Colon (tissue), 2 donors: ENCODE measurements around the gene KCTD7.
"Not testable (repeated sequence)": the region's sequence is repeated elsewhere in the genome, so short reads cannot be mapped to it uniquely, and the experiment has no call there.

Experiments
- FAIRE-seq: peaks from 2 replicates; lab custom pipeline; 2012; peaks lifted over from hg19 to GRCh38; lab: Jason Lieb, UNC
- donor health status: control.
- donor health status: control.

KCTD7 gene

DNA sequence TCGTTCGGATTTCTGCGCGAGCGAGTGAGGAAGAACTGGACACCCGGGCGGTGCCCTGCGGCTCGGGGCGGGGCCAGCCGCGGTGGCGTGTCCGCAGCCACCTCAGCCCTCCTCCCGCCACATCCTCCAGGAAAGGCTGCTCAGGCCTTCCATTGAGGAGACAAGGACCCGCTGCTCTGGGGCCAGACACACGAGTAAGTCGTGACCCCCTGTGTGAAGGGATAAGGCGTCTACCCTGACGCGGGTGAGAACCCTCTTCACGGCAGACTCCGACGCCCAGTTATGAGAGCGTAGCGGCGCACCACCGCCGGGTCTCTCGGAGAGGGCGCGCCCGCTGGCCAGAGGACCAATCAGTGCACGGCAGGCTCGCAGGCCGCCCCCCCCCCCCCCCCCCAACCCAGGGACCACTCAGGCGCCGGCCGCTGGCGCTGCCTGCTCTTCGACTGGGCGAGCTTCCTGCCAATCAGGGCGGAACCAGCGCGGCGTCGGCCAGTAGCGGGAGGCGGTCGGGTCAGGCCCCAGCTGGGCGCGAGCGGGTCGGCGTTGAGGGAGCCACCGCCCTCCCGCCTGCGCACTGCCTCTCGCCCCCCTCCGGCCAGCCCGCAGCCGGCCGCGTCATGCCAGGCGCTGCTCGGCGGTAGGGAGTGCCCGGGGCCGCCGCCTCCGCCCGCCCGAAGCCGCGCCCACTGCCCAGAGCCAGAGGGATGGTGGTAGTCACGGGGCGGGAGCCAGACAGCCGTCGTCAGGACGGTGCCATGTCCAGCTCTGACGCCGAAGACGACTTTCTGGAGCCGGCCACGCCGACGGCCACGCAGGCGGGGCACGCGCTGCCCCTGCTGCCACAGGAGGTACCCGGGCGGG, at the start of gene KCTD7:
KCTD7 (plus strand) TSS at position 521 of the 861 bp plus-strand sequence; CDS start at position 705, 184 bp downstream.
- FAIRE-seq: no peak

DNA sequence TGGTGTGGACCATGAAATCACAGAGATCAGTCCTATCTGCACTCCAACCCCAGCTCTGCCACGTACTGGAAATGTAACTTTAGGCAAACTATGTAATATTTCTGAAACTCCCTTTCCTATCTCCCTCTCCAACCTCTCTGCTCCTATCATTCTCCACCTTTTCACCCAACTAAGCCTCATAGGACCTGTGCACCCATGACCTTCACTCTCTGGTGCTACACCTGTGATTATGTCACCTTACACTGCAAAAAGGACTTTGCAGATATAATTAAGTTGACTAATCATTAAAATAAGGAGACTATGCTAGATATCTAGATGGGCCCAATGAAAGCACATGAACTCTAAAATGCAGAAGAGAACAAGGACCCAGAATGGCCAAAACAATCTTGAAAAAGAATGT, 48.3 kb upstream of the KCTD7 start:
- not testable (repeated sequence) for FAIRE-seq

DNA sequence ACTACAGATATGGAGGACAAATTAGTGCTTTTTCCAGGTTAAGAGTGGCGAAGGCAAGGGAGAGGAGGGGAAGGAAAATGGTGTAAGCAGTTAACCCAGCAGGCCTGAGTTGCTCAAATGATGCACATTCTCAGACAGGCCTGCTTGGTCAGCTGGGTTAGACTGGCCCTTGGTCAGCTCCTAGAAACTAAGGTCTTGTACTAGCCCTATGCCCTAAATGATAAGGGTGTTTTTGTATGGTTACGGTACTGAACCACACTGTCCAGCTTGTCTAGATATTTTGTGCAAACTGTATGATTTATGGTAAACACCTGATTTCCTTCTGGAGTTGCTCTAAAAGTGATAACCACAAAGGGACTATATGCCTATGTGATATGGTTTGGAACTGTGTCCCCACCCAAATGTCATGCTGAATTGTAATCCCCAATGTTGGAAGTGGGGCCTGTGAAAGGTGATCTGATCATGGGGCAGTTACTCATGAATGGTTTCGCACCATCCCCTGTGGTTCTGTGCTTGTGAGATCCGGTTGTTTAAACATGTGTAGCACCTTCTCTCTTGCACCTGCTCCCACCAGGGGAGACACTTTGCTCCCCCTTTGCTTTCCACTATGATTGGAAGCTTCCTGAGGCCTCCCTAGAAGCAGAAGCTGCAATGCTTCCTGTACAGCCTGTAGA, 45.7 kb upstream of the KCTD7 start:
- not testable (repeated sequence) for FAIRE-seq

DNA sequence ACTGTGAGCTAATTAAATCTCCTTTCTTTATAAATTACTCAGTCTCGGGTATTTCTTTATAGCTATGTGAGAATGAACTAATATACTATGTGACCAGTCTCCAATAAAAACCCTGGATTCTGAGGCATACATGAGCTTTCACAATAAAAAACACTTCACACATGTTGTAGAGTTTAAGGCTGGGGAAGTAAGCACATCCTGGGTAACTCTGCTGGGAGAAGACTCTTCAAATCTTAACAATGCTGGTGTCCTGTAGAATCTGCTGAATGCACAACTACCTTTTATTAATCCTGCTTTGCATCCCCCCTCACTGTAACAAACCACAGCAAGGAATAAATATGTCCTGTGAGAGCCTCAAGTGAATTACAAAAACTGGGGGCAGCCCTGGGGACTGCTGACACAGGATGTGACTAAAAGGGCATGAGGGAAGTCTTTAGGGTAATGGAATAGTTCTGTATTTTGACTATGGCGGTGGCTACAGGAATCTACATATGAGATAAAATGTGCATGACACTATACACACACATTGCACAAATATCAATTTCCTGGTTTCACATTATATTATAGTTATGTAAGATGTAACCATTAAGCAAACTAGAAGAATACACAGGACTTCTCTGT, 45.1 kb upstream of the KCTD7 start:
- FAIRE-seq: no peak

DNA sequence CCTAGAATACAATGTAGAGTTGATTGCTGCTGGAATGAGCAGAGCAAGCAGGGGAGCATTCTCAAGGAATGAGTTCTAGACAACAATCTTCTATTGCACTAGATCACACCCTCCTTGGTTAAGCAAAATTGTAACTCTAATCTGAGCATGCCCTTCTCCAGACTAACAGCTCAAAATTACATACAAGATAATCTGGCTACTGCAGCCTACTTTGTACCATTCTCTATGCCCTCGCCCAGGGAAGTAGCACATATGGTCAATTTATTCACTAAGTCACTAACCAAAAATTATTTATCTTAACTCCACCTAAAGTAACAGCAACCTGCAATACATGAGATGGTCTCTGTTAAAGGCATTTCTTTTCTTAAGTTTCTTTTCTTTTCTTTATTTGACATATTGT, 42.5 kb upstream of the KCTD7 start:
- FAIRE-seq: no peak

DNA sequence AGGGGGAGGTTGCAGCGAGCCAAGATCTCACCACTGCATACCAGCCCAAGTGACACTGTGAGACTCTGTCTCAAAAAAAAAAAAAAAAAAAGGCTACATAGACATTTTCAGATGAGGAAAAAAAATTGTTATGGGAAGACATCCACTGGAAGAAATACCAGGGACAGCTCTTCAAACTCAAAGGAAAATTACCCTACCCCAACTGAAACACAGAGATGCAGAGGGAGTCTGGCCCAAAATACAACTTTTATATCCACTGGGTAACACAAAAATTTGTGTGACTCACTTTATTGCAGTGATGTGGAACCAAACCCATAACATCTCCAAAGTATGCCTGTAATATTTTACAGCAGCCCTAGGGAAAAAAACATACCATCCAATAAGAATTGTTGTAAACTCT, 40.5 kb upstream of the KCTD7 start:
- FAIRE-seq: not testable (repeated sequence)

DNA sequence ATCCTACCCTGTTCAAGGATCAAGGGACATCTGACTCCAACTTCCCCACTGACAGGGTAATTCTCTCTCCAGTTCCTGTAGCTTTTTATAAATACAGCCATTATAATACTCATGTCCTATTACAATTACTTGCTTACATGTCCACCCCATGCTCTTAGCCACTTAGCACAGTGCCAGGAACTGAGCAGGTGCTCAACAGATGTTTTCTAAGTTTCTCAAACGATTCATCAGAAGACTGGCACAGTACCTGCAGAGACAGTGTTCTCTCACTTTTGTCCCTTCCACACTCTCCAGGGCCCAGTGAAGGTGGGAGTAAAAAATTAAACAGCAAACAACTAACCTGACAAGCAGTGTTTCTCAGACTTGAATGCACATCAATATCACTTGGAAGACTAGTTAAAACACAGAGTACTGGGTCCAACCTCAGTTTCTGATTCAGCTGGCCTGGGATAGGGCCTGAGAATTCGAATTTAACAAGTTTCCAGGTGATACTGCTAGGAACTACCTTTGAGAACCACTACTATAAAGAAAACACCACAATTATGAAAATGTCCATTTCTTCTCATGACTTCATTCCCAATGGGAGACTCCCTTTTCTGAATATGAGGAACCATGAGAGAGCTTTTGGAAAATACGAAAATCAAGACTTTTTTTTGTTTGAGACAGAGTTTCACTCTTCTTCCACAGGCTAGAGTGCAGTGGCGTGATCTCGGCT, 39.7 kb upstream of the KCTD7 start:
- FAIRE-seq: not testable (repeated sequence)

DNA sequence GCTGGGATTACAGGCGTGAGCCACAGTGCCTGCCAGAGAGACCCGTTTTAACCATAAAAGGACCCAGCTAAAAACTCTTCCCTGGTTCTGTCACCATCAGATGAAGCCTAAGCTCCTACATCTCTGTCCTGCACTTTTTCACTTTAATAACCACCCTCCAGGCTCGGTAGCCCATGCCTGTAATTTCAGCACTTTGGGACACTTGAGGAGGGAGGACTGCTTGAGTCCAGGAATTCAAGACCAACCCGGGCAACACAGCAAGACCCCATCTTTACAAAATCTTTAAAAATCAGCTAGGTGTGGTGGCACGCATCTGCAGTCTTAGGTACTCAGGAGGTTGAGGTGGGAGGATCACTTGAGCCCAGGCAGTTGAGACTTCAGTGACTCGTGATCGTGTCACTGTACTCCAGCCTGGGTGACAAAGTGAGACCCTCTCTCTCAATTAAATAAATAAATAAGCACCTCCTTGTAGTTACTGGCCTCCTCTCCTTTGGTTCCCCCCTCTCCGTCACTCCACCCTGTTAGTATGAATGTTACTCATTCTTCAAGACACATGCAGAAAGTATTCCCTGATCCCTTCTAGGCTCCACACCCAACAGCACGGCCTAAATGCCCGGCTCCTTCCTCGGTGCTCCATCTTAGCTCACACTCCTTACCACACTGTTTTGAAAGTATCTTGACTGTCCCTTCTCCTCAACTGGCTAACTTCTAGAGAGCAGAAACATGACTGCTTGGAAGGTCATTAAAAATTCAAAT, 38.2 kb upstream of the KCTD7 start:
- FAIRE-seq: not testable (repeated sequence)

DNA sequence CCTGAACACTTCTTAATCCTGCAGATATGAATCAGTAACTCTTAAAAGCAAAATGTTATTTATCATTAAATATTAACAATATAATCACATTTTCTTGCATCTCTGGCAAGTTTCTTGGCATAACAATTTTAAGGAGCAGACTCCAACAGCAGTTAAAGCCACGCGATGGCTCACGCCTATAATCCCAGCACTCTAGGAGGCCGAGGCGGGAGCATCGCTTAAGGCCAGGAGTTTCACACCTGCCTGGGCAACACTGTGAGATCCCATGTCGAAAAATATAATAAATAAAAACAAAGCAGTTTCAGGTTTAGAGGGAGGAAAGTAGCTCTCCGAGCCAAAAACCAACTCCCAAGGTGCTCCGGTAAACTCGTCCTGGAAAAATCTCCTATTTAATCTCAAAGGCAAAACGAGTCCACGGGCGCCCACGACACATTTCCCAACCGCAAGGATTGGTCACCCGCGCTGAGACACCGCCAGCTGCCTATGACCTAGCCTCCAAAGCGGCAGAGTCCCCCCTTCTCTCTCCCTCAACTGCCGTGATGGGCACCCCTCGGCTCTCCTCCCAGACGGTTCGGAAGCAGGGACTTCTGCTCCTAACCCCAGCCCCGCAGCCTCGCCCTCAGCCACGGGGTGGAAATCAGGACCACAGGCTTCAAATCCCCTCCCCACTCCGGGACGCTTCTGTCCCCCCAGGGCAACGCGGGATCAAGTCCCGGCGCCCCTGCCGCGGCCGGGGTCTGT, 37.5 kb upstream of the KCTD7 start:
- not testable (repeated sequence) for FAIRE-seq

DNA sequence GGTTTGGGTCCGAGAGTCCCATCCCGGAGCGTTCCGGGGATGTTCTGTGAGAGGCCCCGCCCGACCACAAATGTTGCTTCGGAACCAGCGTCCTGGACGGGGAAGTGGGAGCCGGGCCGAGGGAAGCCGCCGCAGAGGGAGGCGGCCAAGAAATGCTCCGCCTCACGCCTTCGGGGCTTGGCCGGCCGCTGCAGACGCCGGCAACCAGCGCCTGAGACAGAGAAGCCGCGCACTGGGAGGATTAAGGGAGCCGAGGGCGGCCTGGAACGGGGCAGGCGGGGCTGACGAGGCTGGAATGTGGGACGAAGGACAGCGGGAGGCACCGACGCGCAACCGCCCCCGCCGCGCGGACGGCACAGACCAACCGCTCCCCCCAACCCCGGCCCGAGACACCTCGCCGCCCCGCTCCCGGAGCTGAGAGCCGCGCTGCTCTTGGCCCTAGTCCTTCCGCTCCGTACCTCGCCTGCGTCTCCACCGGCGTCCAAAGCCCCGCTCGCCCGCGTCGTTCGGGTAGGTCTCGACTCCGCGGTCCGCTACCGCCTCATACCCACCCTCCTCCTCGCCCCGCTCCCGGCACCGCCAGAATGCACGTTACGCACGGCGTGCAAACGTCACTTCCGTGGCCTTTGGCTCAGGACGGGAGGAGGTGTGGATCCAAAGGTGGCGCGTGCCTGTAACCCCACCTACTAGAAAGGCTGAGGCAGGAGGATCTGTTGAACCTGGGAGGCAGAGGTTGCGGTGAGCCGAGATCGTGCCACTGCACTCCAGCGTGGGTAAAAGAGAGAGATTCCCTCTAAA, 36.7 kb upstream of the KCTD7 start:
- FAIRE-seq: no peak

DNA sequence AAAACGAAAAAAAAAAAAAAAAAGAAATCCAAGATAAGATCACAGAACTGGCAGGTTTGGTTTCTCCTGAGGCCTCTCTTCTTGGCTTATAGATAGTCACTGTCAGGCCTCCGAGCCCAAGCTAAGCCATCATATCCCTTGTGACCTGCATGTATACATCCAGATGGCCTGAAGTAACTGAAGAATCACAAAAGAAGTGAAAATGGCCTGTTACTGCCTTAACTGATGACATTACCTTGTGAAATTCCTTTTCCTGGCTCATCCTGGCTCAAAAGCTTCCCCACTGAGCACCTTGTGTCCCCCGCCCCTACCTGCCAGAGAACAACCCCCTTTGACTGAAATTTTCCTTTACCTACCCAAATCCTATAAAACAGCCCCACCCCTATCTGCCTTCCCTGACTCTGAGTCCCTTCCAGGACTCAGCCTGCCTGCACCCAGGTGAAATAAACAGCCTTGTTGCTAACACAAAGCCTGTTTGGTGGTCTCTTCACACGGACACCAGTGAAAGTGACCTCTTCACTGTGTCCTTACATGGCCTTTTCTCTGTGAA, 36.0 kb upstream of the KCTD7 start:
- FAIRE-seq: not testable (repeated sequence)

DNA sequence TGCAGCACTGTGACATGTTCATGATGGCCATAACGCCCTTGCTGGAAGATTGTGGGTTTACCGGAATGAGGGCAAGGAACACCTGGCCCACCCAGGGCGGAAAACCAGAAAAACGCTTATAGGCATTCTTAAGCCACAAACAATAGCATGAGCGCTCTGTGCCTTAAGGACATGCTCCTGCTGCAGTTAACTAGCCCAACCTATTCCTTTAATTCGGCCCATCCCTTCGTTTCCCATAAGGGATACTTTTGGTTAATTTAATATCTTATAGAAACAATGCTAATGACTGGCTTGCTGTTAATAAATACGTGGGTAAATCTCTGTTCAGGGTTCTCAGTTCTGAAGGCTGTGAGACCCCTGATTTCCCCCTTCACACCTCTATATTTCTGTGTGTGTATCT, 34.6 kb upstream of the KCTD7 start:
- not testable (repeated sequence) for FAIRE-seq

DNA sequence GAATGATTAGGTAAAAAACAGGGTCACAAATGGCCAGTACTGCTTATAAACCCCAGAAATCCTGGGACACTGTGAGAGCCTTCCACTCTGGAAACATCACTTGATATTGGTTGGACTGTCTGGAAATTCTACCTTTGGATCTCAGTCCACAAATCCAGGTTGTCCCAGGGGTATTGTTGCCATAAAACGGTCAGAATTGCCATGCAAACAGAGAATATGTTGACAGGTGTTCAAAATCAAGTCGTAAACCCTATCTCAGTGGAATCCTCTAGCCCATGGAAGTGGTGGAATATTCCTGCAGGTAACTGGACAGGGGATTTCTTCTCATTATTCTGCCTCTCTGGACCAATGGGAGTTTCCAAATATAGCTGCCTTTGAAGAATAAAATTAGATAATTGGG, 31.2 kb upstream of the KCTD7 start:
- no peak for FAIRE-seq

DNA sequence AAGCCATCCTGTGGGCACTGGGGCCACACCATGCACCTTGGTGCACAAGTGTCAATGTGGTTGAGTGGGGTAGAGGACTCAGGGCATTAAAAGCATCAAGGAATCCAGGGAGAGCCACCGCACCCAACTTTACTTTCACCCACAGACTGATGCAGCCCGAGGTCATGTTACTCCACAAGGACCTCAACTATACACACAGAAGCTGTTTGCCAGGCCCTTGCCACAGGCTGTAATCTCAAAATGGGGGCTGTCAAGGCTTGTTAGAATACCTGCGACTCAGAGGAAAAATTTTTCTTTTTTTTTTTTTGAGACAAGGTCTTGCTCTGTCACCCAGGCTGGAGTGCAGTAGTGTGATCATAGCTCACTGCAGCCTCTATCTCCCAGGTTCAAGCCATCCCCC, 26.5 kb upstream of the KCTD7 start:
- FAIRE-seq: no peak

DNA sequence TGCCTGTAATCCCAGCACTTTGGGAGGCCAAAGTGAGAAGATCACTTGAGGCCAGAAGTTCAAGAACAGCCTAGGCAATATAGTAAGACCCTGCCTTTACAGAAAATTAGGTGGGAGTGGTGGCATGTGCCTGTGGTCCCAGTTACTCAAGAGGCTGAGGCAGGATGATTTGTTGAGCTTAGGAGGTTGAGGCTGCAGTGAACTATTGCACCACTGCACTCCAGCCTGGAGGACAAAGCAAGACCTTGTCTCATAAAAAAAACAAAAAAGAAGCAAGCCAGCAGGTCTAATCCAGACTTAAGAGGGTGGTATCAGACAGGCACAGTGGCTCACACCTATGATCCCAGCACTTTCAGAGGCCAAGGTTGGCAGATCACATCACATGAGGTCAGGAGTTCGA, 24.5 kb upstream of the KCTD7 start:
- FAIRE-seq: no peak

DNA sequence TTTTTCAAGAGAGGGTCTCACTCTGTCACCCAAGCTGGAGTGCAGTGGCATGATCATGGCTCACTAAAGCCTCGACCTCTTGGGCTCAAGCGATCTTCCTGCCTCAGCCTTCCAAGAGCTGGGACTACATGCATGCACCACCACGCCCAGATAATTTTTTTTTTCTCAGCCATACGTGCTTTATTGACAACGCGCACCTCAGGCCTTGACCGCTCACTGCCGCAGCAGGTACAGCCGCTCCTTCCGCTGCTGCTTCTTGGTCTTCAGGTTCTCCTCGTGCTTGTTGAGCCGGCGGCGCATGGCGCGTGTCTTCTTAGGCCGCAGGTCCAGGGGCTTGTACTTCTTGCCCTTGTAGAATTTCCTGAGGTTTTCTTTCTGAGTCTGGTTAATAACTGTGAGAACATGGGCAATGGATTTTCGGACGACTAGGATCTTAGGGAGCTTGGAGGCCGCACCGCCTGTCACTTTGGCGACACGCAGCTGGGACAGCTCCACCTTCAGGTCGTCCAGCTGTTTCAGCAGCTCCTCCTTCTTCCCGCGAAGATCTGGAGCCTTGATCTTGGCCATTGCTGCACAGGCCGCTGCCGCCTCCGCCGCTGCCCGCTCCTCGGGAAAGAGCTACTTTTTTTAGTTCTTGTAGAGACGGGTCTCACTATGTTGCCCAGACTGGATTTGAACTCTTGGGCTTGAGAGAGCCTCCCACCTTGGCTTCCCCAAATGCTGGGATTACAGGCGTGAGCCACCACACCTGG, 22.0 kb upstream of the KCTD7 start:
- not testable (repeated sequence) for FAIRE-seq

DNA sequence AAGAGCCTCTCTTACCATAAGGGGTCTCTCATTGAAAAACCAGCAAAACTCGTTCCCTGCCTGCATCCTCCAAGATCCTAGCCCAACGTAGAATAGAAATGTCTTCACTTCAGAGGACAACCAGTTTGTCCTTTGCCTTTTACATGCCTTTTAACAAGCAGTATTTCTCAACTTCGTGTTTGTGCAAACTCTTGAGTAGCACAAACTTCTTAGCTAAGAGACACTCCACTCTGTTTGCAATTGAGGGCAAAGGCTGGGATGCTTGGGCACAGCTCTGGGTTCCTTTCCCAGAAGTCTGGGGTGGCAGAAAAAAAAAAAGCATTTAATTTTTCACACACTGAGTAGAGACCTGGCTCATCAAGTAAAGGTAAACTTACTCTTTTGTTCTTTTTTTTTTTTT, 19.5 kb upstream of the KCTD7 start:
- no peak for FAIRE-seq

DNA sequence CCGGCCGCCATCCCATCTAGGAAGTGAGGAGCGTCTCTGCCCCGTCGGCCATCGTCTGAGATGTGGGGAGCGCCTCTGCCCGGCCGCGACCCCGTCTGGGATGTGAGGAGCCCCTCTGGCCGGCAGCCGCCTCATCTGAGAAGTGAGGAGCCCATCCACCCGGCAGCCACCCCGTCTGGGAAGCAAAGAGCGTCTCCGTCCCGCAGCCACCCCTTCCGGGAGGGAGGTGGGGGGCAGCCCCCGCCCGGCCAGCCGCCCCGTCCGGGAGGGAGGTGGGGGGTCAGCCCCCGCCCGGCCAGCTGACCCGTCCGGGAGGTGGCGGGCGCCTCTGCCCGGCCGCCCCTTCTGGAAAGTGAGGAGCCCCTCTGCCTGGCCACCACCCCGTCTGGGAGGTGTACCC, 14.1 kb upstream of the KCTD7 start:
- not testable (repeated sequence) for FAIRE-seq

DNA sequence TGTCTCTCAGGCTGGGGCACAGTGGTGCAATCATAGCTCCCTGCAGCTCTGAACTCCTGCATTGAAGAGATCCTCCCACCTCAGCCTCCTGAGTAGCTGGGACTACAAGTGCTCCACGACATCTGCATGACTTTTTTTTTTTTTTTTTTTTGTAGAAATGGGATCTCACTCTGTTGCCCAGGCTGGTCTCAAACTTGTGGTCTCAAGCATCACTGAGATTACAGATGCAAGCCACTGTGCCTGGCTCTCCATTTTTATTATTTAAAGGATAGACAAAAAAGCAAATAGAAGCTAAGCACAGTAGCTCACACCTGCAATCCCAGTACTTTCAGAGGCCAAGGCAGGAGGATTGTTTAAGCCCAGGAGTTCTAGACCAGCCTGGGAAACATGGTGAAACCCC, 13.0 kb upstream of the KCTD7 start:
- FAIRE-seq: no peak
